Esophagus (tissue), 2 donors: ENCODE data around the gene WDR1. TPM values are rescaled to one million over a fixed set of nuclear protein-coding genes. Genes with fewer than 3 reads are reported as not detected.
A peak's percentile ranks its signal among the peaks of the same experiment; 100 is the strongest.

Source experiments
- H3K27ac ChIP-seq, 2 donors: one replicate each; pipeline ENCODE4 v1.5.1; 2013; ENCODE audit warnings: low read depth in 2 of 2, mild to moderate bottlenecking in 2 of 2, inconsistent platforms in 1 of 2, low read length in 1 of 2, moderate library complexity in 1 of 2
- H3K27me3 ChIP-seq, 2 donors: one replicate each; pipeline ENCODE4 v1.6.1; 2013; ENCODE audit warnings: low read length in 2 of 2, control low read depth in 1 of 2, mild to moderate bottlenecking in 1 of 2; ENCODE audit not compliant: insufficient read depth in 2 of 2, control insufficient read depth in 1 of 2
- H3K36me3 ChIP-seq, 2 donors: one replicate each; pipeline ENCODE4 v1.6.1; 2013; ENCODE audit warnings: low read length in 1 of 2; ENCODE audit not compliant: control insufficient read depth in 2 of 2, insufficient read depth in 2 of 2
- H3K4me1 ChIP-seq, 2 donors: one replicate each; pipeline ENCODE4 v1.6.1; 2013; ENCODE audit warnings: low read length in 1 of 2; ENCODE audit not compliant: control insufficient read depth in 2 of 2, insufficient read depth in 2 of 2
- H3K4me3 ChIP-seq, 2 donors: one replicate each; pipeline ENCODE4 v1.5.1; 2013; ENCODE audit warnings: low read length in 2 of 2, mild to moderate bottlenecking in 2 of 2, low read depth in 1 of 2, moderate library complexity in 1 of 2
- H3K9me3 ChIP-seq, 2 donors: one replicate each; pipeline ENCODE4 v1.6.1; 2013; ENCODE audit warnings: mild to moderate bottlenecking in 2 of 2, low read depth in 1 of 2, low read length in 1 of 2, moderate library complexity in 1 of 2; ENCODE audit not compliant: control insufficient read depth in 2 of 2, insufficient read depth in 1 of 2
- WGBS, 2 donors: extraction: QIAGEN DNeasy Blood & Tissue Kit; methylation state at CpG; one replicate each; pipeline ENCODE4 v1.1.7; 2013; 5-methylcytosine and 5-hydroxymethylcytosine counted together
- polyA plus RNA-seq, 2 donors: library from polyadenylated mRNA; stranded (reverse); fragments of 200-250 nt; gene quantifications; one replicate each; pipeline ENCODE4 v1.2.3, GENCODE V29; 2013
- donor health status: healthy with polysubstance abuse.
- donor health status: Bipolar disorder and iron deficiency.

Gene WDR1
- polyA plus RNA-seq, 2 donors = 73.8 to 170 TPM

DNA sequence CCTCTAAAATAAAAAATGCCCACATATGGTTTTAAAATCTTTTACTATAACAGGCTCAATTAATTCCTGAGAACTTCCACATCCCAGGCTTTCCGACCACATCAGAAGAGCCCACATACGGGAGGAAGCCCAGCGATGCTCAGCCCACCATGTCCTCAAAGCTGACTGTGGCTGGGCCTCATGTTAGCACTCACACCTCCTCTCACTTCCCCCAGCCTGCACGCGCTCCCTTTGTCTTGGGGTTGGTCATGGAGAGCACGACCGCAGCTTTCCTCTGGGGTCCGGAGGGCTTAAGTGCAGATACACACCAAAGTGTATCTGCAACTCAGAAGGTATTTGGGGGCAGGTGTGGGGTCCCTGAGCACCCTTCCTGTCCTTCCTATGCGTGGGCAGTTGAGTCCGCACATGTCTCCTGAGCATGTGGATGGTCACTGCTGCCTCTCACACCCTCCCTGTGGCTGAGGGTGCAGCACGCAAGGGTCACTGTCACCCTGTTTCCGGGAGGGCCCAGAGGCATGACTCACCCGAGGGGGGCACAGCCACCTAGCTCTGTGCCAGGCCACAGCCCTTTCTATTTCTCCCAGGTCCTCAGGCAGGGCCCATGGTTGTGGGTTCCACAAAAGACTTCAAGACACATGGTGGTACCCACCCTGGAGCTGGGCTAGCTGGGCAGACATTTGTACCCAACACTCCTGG is 21.2 kb downstream of the WDR1 start:
- peaks cover 19 to 41% of the 10 kb centered on the region in 2 donors for H3K4me1 ChIP-seq
- 69 to 77% methylated on average over 13 of the region's 13 CpGs for WGBS, 2 donors
- peaks cover 49 to 96% of the 10 kb centered on the region in 2 donors for H3K36me3 ChIP-seq

DNA sequence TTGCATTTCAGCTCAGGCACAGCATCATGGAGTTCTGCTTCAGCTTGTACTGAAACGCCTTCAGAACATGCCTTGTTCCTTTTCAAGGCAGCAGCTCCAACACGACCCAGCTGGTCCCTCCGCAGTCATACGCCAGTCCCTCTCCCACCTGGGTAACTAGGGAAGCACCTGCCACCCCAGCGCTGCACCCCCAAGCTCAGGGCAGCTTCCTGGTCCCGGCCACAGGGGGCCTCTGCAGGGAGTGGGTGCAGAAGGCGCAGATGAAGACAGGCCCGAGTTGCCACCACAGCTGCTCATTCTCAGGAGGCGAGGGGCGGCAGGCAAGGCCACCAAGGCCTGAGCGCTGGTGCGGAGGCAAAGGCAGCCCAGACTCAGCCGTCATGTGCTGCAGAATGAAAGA is 21.8 kb downstream of the WDR1 start:
- peak overlapping the region in 1 of 2 donors; percentile 8 for H3K27ac ChIP-seq
- peaks cover 52 to 94% of the 10 kb centered on the region in 2 donors for H3K36me3 ChIP-seq
- H3K4me3 ChIP-seq = no peak overlapping the region
- 79 to 81% methylated on average over 12 to 13 of the region's 13 CpGs for WGBS, 2 donors
- H3K4me1 ChIP-seq = peaks cover 19 to 38% of the 10 kb centered on the region in 2 donors
- H3K9me3 ChIP-seq = no peaks in the 10 kb centered on the region
- H3K27me3 ChIP-seq = no peaks in the 10 kb centered on the region

More for the DNA sequence above, 21.2 kb downstream of the WDR1 start:
- Histone ChIP-seq H3K9me3 (no peaks in the 10 kb centered on the region), H3K27ac (peak overlapping the region; percentile 36 to 87), H3K27me3 (no peaks in the 10 kb centered on the region), H3K4me3 (no peak overlapping the region)

DNA sequence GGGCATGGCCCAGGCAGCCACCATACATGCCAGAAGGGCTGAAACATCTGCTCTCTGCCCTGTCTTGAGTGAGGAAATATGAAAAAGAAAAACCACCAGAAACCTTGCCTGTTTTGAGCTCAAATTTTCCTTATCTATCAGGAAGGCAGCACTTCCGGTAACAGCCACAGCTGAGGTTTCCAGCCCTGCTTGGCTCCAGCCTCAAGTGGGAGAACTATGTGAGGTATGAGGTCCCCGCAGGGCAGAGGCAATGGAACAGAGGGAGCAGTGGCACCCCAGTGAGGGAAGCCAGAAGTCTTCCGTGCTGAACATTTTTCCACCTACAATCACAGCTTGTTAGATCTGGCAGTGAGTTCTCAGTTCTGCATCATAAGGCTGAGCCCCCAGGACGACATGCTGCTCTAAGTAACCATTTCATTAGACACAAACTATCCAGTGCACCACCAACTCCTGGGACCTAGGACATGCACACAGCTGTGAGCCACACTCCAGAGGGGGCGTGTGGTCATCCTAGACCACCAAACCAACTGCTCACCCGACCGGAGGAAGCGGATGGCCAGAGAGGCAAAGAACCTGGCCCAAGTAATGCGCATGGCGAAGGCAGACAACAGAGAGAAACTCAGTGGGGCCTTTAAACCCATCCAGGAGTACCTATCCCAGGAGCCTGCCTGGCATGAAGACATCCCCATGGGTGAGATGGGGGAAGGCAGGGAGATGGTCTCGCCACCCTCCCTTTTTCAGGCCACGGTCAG is 22.6 kb downstream of the WDR1 start:
- H3K4me1 ChIP-seq = peaks cover 19 to 38% of the 10 kb centered on the region in 2 donors
- no peaks in the 10 kb centered on the region for H3K27me3 ChIP-seq
- H3K4me3 ChIP-seq = no peak overlapping the region
- H3K9me3 ChIP-seq = no peaks in the 10 kb centered on the region
- peaks cover 49 to 91% of the 10 kb centered on the region in 2 donors for H3K36me3 ChIP-seq
- 72 to 73% methylated on average over 12 of the region's 12 CpGs for WGBS, 2 donors
- H3K27ac ChIP-seq = peak overlapping the region; percentile 36 to 66

DNA sequence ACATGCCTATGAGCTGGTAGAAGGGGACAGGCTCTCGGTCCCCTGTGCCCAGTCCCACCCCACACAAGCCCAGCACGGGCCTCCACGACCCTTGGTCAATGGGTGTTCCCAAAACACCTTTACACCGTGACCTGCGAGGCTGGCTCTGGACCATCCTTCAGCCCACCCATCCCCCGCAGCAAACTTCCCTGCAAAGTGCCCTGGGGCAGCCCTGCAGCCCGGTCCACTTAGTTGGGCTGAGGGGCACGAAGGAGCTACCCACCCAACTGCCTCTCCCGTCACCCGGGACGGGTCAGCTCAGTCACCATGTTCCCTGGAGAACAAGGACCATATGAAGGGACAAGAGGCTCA is 23.4 kb downstream of the WDR1 start:
- Histone ChIP-seq H3K4me1 (peaks cover 16 to 35% of the 10 kb centered on the region in 2 donors), H3K36me3 (peaks cover 46 to 89% of the 10 kb centered on the region in 2 donors), H3K27me3 (no peaks in the 10 kb centered on the region), H3K4me3 (no peak overlapping the region), H3K27ac (peak overlapping the region; percentile 36 to 66), H3K9me3 (no peaks in the 10 kb centered on the region)
- 80 to 87% methylated on average over 11 of the region's 11 CpGs for WGBS, 2 donors

DNA sequence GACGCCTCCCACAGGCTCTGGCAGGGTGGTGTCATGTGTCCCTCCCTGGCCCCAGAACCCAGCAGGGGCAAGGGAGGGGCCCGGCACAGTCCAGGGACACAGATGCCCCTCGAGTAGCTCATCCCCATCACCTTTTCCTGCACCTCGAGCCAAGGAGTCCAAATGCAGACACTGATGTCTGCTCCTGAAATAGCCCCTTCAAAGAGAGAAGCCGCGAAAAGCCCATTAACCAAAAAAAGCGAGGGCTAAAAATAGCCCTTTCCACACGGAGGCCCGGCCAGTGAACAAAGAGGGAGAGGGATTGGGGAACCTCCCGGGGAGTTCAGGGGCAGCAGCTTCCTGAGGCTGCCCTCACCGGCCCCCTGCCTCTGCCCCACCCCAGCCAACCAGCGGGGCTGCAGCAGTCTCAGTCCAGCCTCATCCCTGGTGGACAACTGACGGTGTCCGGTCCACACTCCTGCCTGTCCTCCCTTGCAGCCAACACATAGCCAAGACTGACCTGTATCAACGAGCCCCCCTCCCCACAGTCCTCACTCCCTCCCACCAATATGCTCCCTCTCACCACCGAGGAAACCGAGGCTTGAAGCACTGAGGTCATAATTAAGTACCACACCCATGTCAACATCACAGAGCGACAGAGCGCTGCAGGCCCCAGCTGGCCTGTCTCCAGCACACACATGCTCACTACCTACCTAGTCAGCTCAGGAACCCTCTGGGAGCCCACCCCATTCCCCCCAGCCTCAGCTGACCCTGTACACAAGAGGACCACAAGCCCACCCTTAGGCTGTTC is 23.9 kb downstream of the WDR1 start:
- H3K4me3 ChIP-seq = no peak overlapping the region
- H3K9me3 ChIP-seq = no peaks in the 10 kb centered on the region
- peak overlapping the region; percentile 26 to 66 for H3K27ac ChIP-seq
- peaks cover 16 to 35% of the 10 kb centered on the region in 2 donors for H3K4me1 ChIP-seq
- WGBS, 2 donors = 52 to 55% methylated on average over 17 to 19 of the region's 19 CpGs
- H3K27me3 ChIP-seq = no peaks in the 10 kb centered on the region
- H3K36me3 ChIP-seq = peaks cover 43 to 90% of the 10 kb centered on the region in 2 donors

DNA sequence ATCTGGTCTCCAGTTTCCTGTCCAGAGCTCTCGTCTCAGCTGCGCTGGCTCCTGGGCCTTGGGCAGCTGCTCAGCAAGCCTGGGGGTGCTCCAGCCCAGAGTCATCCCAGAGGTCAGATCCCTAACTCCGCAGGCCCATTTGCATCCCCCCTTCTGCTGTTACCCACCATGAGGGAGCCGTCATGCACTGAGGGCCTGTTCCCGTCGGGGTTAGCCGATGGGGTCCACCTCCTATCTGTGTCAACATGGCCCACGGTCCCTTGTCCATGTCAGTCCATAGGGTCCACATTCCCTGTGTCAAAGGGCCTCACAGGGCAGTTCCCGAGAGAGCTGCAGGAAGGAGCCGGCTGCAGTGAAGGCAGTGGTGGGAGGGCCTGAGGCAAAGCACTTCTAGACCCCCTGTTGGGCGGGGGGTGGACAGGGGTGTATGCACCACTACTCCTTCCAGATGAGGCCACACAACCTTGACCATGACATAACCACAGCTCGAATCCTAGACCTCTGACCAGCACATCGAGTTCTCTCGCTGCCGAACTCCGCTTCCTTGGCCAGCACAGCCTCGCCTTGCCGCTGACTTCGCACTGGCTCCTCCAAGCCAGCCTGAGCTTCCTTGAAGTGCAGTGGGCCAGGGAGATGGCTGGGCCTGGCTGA is 24.9 kb downstream of the WDR1 start:
- H3K36me3 ChIP-seq = peaks cover 49 to 90% of the 10 kb centered on the region in 2 donors
- no peak overlapping the region for H3K27ac ChIP-seq
- no peaks in the 10 kb centered on the region for H3K27me3 ChIP-seq
- H3K4me1 ChIP-seq = peaks cover 14 to 29% of the 10 kb centered on the region in 2 donors
- no peak overlapping the region for H3K4me3 ChIP-seq
- no peaks in the 10 kb centered on the region for H3K9me3 ChIP-seq
- WGBS, 2 donors = 92 to 93% methylated on average over 19 of the region's 19 CpGs

DNA sequence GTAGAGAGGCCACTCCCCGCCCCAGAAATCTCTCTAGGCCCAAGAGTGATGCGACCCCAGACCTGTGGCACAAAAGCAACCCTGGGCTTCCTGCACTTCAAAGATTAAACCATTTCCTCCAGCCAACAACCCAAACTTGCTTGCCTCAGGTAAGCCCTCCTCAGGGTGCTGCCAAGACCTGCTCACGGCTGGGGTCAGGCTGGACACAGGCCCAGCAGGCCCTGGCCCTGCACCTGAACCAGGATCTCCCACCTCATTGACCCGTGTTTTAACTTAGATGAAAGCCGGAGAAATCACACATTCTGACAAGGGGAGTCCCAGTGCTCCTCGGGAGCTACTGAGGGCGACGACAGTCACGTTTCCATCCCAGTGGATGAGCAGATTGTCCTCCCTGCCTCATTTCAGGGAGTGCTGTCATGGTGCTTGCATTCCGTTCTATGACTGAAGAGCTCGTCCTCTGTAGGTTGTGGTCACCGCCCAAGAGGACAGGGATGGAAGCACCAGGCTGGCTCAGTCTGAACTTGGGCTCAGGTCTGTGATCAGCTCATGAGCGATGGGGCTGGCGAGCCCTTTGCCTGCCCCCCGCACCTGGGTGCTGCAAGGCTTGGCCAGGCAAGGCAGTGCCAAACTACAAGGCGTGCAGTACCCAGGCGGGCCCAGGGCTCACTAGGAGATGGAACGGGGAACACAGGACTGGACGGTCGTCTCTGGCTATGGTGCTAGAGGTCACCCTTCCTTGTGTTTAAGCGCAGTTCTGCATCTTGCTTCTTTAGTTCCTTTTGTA is 25.9 kb downstream of the WDR1 start:
- Histone ChIP-seq H3K27me3 (no peaks in the 10 kb centered on the region), H3K27ac (no peak overlapping the region)
- WGBS, 2 donors = 90 to 91% methylated on average over 21 of the region's 21 CpGs

DNA sequence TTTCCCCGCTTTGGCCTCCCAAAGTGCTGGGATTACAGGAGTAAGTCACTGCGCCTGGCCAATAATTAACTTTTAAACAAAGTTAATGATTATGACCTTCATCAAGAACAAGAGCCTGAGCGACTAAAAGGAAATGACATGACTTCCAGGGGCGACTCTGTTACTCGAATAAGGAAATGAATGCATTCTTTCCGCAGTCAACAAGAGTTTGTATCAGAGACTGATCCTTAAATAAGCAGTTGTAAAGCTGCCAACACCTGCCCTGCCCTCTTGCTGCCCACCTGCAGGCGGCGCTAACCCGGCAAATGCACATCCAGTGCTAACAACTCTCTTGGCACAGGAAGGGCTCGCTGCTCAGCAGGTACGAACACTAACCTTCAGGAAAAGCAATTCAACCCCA is 27.3 kb downstream of the WDR1 start:
- Histone ChIP-seq H3K4me3 (no peak overlapping the region), H3K27me3 (no peaks in the 10 kb centered on the region), H3K9me3 (no peaks in the 10 kb centered on the region), H3K36me3 (peaks cover 48 to 91% of the 10 kb centered on the region in 2 donors), H3K4me1 (peaks cover 12 to 14% of the 10 kb centered on the region in 2 donors), H3K27ac (no peak overlapping the region)
- WGBS, 2 donors = 56 to 73% methylated on average over 11 of the region's 11 CpGs

More for the DNA sequence above, 25.9 kb downstream of the WDR1 start:
- Histone ChIP-seq H3K9me3 (no peaks in the 10 kb centered on the region), H3K4me1 (peaks cover 14 to 20% of the 10 kb centered on the region in 2 donors), H3K4me3 (no peak overlapping the region), H3K36me3 (peaks cover 55 to 90% of the 10 kb centered on the region in 2 donors)
